K562 (cell line): ENCODE measurements around the gene FGR. TPM values are rescaled to one million over a fixed set of nuclear protein-coding genes. Genes with fewer than 3 reads are reported as not detected.
A peak's percentile ranks its signal among the peaks of the same experiment; 100 is the strongest.

Experiments used
- ATAC-seq: fragments of 200-7000 bp; cut with Tn5 transposase; 3 replicates; pipeline ENCODE4 v1.9.1; 2020; ENCODE audit warnings: moderate library complexity
- BruUV-seq: library from RNA; stranded (reverse); fragments of 400-500 nt; replicated peaks from 2 replicates; lab custom pipeline; 2021; lab: Mats Ljungman, UMichigan
- CTCF ChIA-PET: fragments of 300-600 bp; formaldehyde crosslinking; extraction: SDS; loops from one replicate; lab custom pipeline; 2021; ENCODE audit warnings: low intra/inter-chr PET ratio; lab: Yijun Ruan, JAX
- POLR2A ChIA-PET: fragments of 300-600, 350-650 bp; sonication (Branson Sonifier 250); formaldehyde crosslinking; extraction: SDS; loops from one replicate; lab custom pipeline; 2021; ENCODE audit warnings: antibody characterized with exemption, inconsistent platforms; lab: Yijun Ruan, JAX
- DNase-seq, 4 experiments: peaks; one replicate each; pipeline versions ENCODE4 v3.0.0 to v3.0.0-alpha.2; 2011 to 2018; ENCODE audit warnings: low spot score in 3 of 4, mixed read lengths in 3 of 4; ENCODE audit errors: extremely low read depth in 1 of 4
- FAIRE-seq: peaks from 2 replicates; lab custom pipeline; 2011; peaks lifted over from hg19 to GRCh38; lab: Jason Lieb, UNC
- H2AFZ ChIP-seq: 2 replicates; pipeline ENCODE4 v1.6.0; 2011; ENCODE audit warnings: low read depth, low read length, control low read depth, inconsistent platforms
- H3K27ac ChIP-seq: fragments of 200-600 bp; 3 replicates; pipeline ENCODE4 v1.8.0; 2011; ENCODE audit warnings: low read depth, mild to moderate bottlenecking, control low read depth, inconsistent platforms, low read length, moderate library complexity, mixed read lengths; ENCODE audit errors: extremely low read depth
- H3K27me3 ChIP-seq, 2 experiments: fragments of 300-600 bp in 1 of 2; 2 replicates in 1 of 2; 3 replicates in 1 of 2; pipeline versions ENCODE4 v1.6.0 to v1.8.0; 2011; ENCODE audit warnings: inconsistent platforms in 2 of 2, low read length in 2 of 2, mild to moderate bottlenecking in 1 of 2, mixed read lengths in 1 of 2, moderate library complexity in 1 of 2; ENCODE audit not compliant: control insufficient read depth in 2 of 2, insufficient read depth in 2 of 2
- H3K36me3 ChIP-seq: fragments of 300-600 bp; 3 replicates; pipeline ENCODE4 v1.8.0; 2011; ENCODE audit warnings: mild to moderate bottlenecking, low read length, inconsistent platforms; ENCODE audit not compliant: control insufficient read depth, insufficient read depth
- H3K4me1 ChIP-seq, 2 experiments: fragments of 200-600 bp in 1 of 2; replicated peaks in 1 of 2; 2 replicates in 1 of 2; 3 replicates in 1 of 2; pipeline versions ENCODE4 v1.5.1 to v1.8.0; 2011; ENCODE audit warnings: inconsistent platforms in 2 of 2, low read length in 2 of 2, mild to moderate bottlenecking in 1 of 2, mixed read lengths in 1 of 2, moderate library complexity in 1 of 2; ENCODE audit not compliant: control insufficient read depth in 2 of 2, insufficient read depth in 2 of 2
- H3K4me2 ChIP-seq: 2 replicates; pipeline ENCODE4 v1.6.1; 2011; ENCODE audit warnings: low read length, control low read depth, inconsistent platforms, mixed read lengths; ENCODE audit not compliant: insufficient read depth
- H3K4me3 ChIP-seq: fragments of 200-600 bp; sonication (generic), shearing (Covaris generic); 2 replicates; pipeline ENCODE4 v1.5.1; 2016; ENCODE audit warnings: control low read depth, inconsistent platforms
- H3K79me2 ChIP-seq: fragments of 200-600 bp; 3 replicates; pipeline ENCODE4 v1.8.0; 2011; ENCODE audit warnings: low read length, inconsistent platforms; ENCODE audit not compliant: control insufficient read depth, insufficient read depth
- H3K9ac ChIP-seq, 2 experiments: 2 replicates each; pipeline versions ENCODE4 v1.6.0 to v1.6.1; 2011; ENCODE audit warnings: low read depth in 2 of 2, low read length in 2 of 2, control low read depth in 1 of 2, inconsistent platforms in 1 of 2, mild to moderate bottlenecking in 1 of 2, mixed read lengths in 1 of 2; ENCODE audit not compliant: insufficient read depth in 1 of 2
- H3K9me1 ChIP-seq: one replicate; pipeline ENCODE4 v1.6.0; 2011; ENCODE audit warnings: inconsistent platforms, mild to moderate bottlenecking, low read length, moderate library complexity; ENCODE audit not compliant: control insufficient read depth, insufficient read depth
- H3K9me3 ChIP-seq: replicated peaks from 2 replicates; pipeline ENCODE4 v1.5.1; 2011; ENCODE audit warnings: low read depth, low read length, inconsistent platforms; ENCODE audit not compliant: control insufficient read depth, insufficient read depth
- H4K20me1 ChIP-seq: replicated peaks from 2 replicates; pipeline ENCODE4 v1.6.1; 2011; ENCODE audit warnings: low read length, inconsistent platforms, mixed read lengths; ENCODE audit not compliant: control insufficient read depth, insufficient read depth
- FIP1L1 ChIP-seq: fragments of 200-400 bp; formaldehyde crosslinking; IDR thresholded peaks from 2 replicates; pipeline ENCODE4 v1.6.1; 2018; ENCODE audit warnings: mild to moderate bottlenecking, low read depth, low read length; ENCODE audit not compliant: poor library complexity, severe bottlenecking
- HMG20A ChIP-seq: fragments of 450-650 bp; formaldehyde crosslinking; conservative IDR thresholded peaks from 2 replicates; pipeline ENCODE4 v1.4.0; 2020; ENCODE audit warnings: mild to moderate bottlenecking, mixed read lengths
- HMG20B ChIP-seq: fragments of 250-450 bp; sonication (Bioruptor Pico); IDR thresholded peaks from 2 replicates; pipeline ENCODE4 v1.5.0; 2021; ENCODE audit warnings: mild to moderate bottlenecking
- ILF3 ChIP-seq: fragments of 450-650 bp; IDR thresholded peaks from 2 replicates; pipeline ENCODE4 v1.6.1; 2018; ENCODE audit warnings: antibody characterized with exemption, mild to moderate bottlenecking, moderate library complexity, borderline replicate concordance
- LARP7 ChIP-seq: fragments of 450-650 bp; IDR thresholded peaks from 2 replicates; pipeline ENCODE4 v1.6.1; 2016
- LEF1 ChIP-seq: fragments of 450-650 bp; IDR thresholded peaks from 2 replicates; pipeline ENCODE4 v1.6.1; 2016; ENCODE audit warnings: mild to moderate bottlenecking
- PKNOX1 ChIP-seq: fragments of 450-650 bp; IDR thresholded peaks from 2 replicates; pipeline ENCODE4 v1.6.1; 2016
- POLR3A ChIP-seq: IDR thresholded peaks from 2 replicates; pipeline ENCODE4 v1.6.1; 2011; ENCODE audit warnings: borderline replicate concordance, mild to moderate bottlenecking, moderate library complexity; ENCODE audit not compliant: insufficient read length, insufficient read depth; ENCODE audit errors: extremely low read depth
- SRSF9 ChIP-seq: fragments of 200-400 bp; formaldehyde crosslinking; IDR thresholded peaks from 2 replicates; pipeline ENCODE4 v1.6.1; 2017; ENCODE audit warnings: low read depth, low read length, borderline replicate concordance
- XRCC3 ChIP-seq: fragments of 450-650 bp; IDR thresholded peaks from 2 replicates; pipeline ENCODE4 v1.6.1; 2017; ENCODE audit warnings: mild to moderate bottlenecking, moderate library complexity
- ZBTB26 ChIP-seq: fragments of 450-650 bp; formaldehyde crosslinking; IDR thresholded peaks from 2 replicates; pipeline ENCODE4 v1.4.0; 2022; ENCODE audit warnings: missing genetic modification characterization
- ZFX ChIP-seq: sonication (generic); formaldehyde crosslinking; IDR thresholded peaks from 2 replicates; pipeline ENCODE4 v1.8.0; 2022; ENCODE audit warnings: mild to moderate bottlenecking, missing genetic modification reagents, moderate library complexity
- ZNF384 ChIP-seq: IDR thresholded peaks from 2 replicates; pipeline ENCODE4 v1.6.1; 2012; ENCODE audit warnings: low read depth, low read length, improper control_type of control experiment
- ZNF431 ChIP-seq: sonication (generic); formaldehyde crosslinking; IDR thresholded peaks from 2 replicates; pipeline ENCODE4 v1.8.0; 2022; ENCODE audit warnings: mild to moderate bottlenecking, missing genetic modification reagents
- ZZZ3 ChIP-seq: fragments of 450-650 bp; IDR thresholded peaks from 2 replicates; pipeline ENCODE4 v1.6.1; 2016; ENCODE audit warnings: antibody characterized with exemption, mild to moderate bottlenecking, moderate library complexity
- WGBS: fragments of 100-300 bp; shearing (Covaris generic); methylation state at CpG from one replicate; pipeline ENCODE4 v1.1.6; 2016; ENCODE audit warnings: low coverage, mixed read lengths; ENCODE audit not compliant: insufficient coverage; ENCODE audit errors: missing lambda C conversion rate; 5-methylcytosine and 5-hydroxymethylcytosine counted together
- in situ Hi-C: fragments of 300-500 bp; cut with MboI; formaldehyde crosslinking; loops from 4 replicates; pipeline ENCODE4 v1.15.0; 2018; ENCODE audit warnings: inconsistent platforms, mixed read lengths
- intact Hi-C: fragments of 100-400 bp; cut with micrococcal nuclease; formaldehyde crosslinking; loops from 2 replicates; pipeline ENCODE4 v1.14.2; 2022
- polyA plus RNA-seq, 8 experiments: library from polyadenylated mRNA; depleted of rRNA in 4 of 8; stranded (reverse) in 5 of 8; unstranded in 3 of 8; fragments of >200 nt; fragmentation: Nextera tagmentation in 2 of 8; fragmentation: Illumina TruSeq in 1 of 8; extraction: Ambion mirVana in 2 of 8; extraction: Trizol in 1 of 8; gene quantifications; 2 replicates each; pipeline versions ENCODE4 v1.2.1 to v1.2.3, GENCODE V29; 2011 to 2014; ENCODE audit warnings: inconsistent platforms in 1 of 8, missing spikeins in 1 of 8
- total RNA-seq, 7 experiments: library from RNA; depleted of rRNA in 6 of 7; stranded (reverse); fragments of >200 nt in 6 of 7; fragmentation: Illumina TruSeq in 2 of 7; extraction: Trizol in 2 of 7; gene quantifications; 2 replicates each; pipeline versions ENCODE4 v1.2.1 to v1.2.3, GENCODE V29; 2011 to 2021; ENCODE audit warnings: low replicate concordance in 1 of 7
- TF ChIP-seq, protein P1 (sequence below): fragments of 450-650 bp; formaldehyde crosslinking; IDR thresholded peaks from 2 replicates; pipeline ENCODE4 v1.4.0; 2020; ENCODE audit warnings: mild to moderate bottlenecking, moderate library complexity
- TF ChIP-seq, protein P2 (sequence below): fragments of 450-650 bp; formaldehyde crosslinking; IDR thresholded peaks from 2 replicates; pipeline ENCODE4 v1.4.0; 2020; ENCODE audit warnings: mild to moderate bottlenecking, mixed read lengths

The FGR gene
- total and polyA plus RNA-seq, 9 of the 15 experiments (the other 6 are each of a cell fraction or from before 2014, with no cell fraction given) = 0.04 to 0.11 TPM; not detected in 7

GRCh38 chr1:27597516-27598294 is 37.3 kb downstream of the FGR start:
- Histone ChIP-seq H3K4me3 (no peak overlapping the region), H3K9me1 (peaks cover 16% of the 10 kb centered on the region), H3K4me1 (peaks cover 76 to 88% of the 10 kb centered on the region in 2 experiments), H3K27me3 (no peaks in the 10 kb centered on the region), H3K27ac (no peak overlapping the region), H3K9ac (peak overlapping the region in 1 of 2 experiments; percentile 72; a peak in 2 of 4 replicates), H3K79me2 (peaks cover 100% of the 10 kb centered on the region), H4K20me1 (peaks cover 59% of the 10 kb centered on the region), H3K9me3 (no peaks in the 10 kb centered on the region), H3K4me2 (no peak overlapping the region), H3K36me3 (peaks cover 38% of the 10 kb centered on the region; the same call in 2 of the 3 replicates), H2AFZ (no peak overlapping the region)
- no TSS peak for BruUV-seq
- ChIA-PET POLR2A (interaction anchor here (0.6 to 1.5 kb wide), 2 partner anchors 12 to 23 kb away, joined by 3 to 4 read pairs; no protein-coding TSS in a partner anchor), CTCF (no interaction called here)
- FAIRE-seq = no peak
- intact Hi-C loops = no loop called here
- WGBS = 51% methylated on average over 6 of the region's 7 CpGs
- no peak for ATAC-seq
- in situ Hi-C loops = no loop called here
- no peak for DNase-seq
- TF ChIP-seq LEF1 (no peak), ILF3 (no peak), PKNOX1 (0 out of 2 replicates have a peak, but pooled peaks have one; percentile 8), POLR3A (no peak), HMG20A (CRISPR knock-in tag) (no peak), ZZZ3 (no peak), LARP7 (0 out of 2 replicates have a peak, but pooled peaks have one; percentile 26), SRSF9 (no peak), ZBTB26 (CRISPR knock-in tag) (0 out of 2 replicates have a peak, but pooled peaks have one; percentile 77), HMG20B (no peak), ZNF431 (CRISPR knock-in tag) (no peak), ZNF384 (no peak), XRCC3 (no peak), FIP1L1 (no peak), ZFX (CRISPR knock-in tag) (no peak)
- TF ChIP-seq, protein P1, sequence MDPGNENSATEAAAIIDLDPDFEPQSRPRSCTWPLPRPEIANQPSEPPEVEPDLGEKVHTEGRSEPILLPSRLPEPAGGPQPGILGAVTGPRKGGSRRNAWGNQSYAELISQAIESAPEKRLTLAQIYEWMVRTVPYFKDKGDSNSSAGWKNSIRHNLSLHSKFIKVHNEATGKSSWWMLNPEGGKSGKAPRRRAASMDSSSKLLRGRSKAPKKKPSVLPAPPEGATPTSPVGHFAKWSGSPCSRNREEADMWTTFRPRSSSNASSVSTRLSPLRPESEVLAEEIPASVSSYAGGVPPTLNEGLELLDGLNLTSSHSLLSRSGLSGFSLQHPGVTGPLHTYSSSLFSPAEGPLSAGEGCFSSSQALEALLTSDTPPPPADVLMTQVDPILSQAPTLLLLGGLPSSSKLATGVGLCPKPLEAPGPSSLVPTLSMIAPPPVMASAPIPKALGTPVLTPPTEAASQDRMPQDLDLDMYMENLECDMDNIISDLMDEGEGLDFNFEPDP (CRISPR knock-in tag) = no peak
- TF ChIP-seq, protein P2, sequence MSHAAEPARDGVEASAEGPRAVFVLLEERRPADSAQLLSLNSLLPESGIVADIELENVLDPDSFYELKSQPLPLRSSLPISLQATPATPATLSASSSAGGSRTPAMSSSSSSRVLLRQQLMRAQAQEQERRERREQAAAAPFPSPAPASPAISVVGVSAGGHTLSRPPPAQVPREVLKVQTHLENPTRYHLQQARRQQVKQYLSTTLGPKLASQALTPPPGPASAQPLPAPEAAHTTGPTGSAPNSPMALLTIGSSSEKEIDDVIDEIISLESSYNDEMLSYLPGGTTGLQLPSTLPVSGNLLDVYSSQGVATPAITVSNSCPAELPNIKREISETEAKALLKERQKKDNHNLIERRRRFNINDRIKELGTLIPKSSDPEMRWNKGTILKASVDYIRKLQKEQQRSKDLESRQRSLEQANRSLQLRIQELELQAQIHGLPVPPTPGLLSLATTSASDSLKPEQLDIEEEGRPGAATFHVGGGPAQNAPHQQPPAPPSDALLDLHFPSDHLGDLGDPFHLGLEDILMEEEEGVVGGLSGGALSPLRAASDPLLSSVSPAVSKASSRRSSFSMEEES (CRISPR knock-in tag) = no peak
